ENCODE data around the gene VPS13D.

DNA sequence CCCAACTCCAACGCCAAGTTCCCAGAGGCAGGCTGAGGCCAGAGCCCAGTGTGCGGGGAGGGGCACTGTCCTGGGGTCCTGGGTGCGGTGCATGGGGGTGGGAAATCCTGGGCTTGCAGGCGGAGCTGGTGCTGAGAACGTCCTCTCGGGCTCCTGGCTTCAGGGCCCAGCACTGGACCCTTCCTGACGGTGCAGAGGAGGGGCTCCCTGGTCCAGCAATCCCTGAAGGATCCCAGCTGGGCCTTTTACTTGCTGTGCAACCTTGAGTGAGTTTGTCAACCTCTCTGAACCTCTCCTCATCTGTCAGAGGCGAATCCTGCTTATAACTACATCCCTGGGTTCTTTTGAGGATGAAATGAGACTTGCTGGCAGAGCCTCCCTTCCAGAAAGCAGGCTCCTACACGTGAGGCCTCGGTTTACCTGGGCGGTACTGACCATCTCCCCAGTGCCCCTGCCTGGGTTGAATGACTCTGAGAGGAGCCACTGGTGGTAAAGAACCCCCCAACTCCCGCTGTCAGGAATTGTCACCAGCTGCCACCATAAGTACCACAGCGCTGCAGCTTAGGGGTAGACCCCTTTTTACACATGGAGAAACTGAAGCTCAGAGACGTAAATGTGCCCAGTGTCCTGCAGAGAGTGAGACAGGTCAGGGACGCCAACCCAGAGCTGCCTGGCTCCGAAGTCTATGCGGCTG is 310.9 kb downstream of the VPS13D start:
- no peak for TF ChIP-seq POLR2AphosphoS5 (IDR thresholded peaks at IDR 0.05)
- TF ChIP-seq, protein P1, sequence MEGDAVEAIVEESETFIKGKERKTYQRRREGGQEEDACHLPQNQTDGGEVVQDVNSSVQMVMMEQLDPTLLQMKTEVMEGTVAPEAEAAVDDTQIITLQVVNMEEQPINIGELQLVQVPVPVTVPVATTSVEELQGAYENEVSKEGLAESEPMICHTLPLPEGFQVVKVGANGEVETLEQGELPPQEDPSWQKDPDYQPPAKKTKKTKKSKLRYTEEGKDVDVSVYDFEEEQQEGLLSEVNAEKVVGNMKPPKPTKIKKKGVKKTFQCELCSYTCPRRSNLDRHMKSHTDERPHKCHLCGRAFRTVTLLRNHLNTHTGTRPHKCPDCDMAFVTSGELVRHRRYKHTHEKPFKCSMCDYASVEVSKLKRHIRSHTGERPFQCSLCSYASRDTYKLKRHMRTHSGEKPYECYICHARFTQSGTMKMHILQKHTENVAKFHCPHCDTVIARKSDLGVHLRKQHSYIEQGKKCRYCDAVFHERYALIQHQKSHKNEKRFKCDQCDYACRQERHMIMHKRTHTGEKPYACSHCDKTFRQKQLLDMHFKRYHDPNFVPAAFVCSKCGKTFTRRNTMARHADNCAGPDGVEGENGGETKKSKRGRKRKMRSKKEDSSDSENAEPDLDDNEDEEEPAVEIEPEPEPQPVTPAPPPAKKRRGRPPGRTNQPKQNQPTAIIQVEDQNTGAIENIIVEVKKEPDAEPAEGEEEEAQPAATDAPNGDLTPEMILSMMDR (IDR thresholded peaks at IDR 0.05), result no peak
